HG03045 (cell line): ENCODE results near the gene NFKBIB.
"Not testable (repeated sequence)": the region's sequence is repeated elsewhere in the genome, so short reads cannot be mapped to it uniquely, and the experiment has no call there.

ENCODE experiments used
- ATAC-seq: cut with Tn5 transposase; IDR thresholded peaks from one replicate; pipeline ENCODE4 v1.9.1; 2021; ENCODE audit warnings: mild to moderate bottlenecking, moderate library complexity; ENCODE audit not compliant: unreplicated experiment

NFKBIB gene, protein sequence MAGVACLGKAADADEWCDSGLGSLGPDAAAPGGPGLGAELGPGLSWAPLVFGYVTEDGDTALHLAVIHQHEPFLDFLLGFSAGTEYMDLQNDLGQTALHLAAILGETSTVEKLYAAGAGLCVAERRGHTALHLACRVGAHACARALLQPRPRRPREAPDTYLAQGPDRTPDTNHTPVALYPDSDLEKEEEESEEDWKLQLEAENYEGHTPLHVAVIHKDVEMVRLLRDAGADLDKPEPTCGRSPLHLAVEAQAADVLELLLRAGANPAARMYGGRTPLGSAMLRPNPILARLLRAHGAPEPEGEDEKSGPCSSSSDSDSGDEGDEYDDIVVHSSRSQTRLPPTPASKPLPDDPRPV

DNA sequence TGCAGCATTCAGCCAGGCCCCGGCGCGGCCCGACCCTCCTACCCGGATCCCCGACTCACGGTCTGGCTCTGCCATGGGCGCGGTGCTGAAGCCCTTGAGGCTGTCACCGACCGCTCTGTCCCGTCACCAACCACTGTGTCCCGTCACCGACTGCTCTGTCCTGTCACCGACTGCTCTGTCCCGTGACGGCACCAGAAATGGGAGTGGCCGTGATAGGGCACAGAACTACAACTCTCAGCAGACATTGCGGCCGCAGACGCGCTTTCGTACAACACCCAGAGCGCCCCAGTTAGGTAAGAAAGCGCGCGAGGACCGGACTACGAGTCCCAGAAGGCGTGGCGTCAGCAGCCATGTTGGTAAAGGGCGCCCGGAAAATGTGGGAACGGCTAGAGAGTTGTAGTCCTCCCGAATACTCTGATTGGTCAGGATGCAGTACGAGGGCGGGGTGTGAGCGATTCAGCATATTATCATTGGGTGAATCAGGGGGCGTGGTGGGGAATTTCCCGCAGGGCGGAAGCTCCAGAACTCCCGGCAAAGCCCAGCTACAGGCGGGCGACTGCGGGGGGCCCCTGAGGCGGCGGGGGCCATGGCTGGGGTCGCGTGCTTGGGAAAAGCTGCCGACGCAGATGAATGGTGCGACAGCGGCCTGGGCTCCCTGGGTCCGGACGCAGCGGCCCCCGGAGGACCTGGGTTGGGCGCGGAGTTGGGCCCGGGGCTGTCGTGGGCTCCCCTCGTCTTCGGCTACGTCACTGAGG is at the start of gene NFKBIB, which contains the start of gene SIRT2:
TSS of gene NFKBIB (plus strand) at position 523 of the 755 bp plus-strand sequence. CDS start at position 587, 64 bp downstream.
TSS of gene SIRT2 (minus strand) at position 172 of the 755 bp plus-strand sequence. CDS start at position 75, 97 bp downstream.
- peak; percentile 90 for ATAC-seq

DNA sequence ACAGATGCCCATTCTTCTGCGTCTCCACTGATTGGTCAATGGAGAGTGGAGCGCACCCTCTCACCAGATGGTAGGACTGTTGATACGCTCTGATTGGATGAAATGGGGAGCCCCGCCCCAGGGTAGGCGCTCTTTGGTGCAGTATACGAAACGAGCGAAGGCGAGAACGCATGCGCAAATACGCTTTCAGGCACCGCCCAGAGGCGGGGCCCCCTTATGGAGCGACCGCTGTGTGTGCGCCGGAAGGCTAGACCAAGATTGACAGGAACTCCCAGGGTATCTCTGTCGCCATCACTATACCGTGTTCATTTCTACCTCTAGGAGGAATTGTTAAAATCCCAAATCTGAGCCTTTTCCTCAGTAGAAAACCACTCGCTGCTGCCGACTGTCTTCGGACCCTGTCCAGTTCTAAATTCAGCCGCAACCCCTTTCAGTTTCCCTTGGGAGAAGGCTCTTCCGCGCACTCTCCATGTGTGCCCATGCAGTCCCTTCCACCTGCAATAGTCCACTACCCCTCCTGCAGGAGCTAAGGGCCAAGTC is 49.3 kb upstream of the NFKBIB start:
- peak; percentile 60 for ATAC-seq

DNA sequence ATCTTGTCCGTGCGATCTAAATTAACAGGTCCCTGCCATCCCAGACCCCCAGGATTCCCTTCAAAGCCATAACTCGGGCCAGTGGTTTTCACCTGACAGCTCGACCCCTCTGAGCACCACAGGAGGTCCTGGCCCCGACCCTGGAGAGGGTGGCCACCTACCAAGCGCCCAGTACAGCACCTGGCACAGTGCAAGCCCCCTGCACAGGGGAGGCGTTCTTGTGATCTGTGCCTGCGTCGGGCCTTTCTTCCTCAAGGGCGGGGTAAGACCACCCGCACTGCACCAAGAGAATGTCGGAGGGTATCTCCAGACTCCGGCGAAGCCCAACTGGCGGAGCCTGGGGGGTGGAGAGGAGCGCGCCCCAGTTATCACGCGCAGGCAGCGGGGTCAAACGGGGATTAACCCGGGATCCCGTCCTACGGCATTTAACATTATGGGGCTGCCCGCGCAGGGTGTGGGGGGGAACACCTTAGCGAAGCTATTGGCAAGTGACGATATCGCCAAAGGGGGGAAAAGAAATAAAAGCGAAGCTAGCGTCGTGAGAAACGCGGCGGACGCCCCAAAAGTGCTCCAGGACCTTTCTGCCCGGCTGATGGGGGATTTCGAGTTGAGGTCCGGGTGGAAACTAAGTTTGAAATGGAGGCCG is 48.7 kb upstream of the NFKBIB start:
- ATAC-seq = no peak

DNA sequence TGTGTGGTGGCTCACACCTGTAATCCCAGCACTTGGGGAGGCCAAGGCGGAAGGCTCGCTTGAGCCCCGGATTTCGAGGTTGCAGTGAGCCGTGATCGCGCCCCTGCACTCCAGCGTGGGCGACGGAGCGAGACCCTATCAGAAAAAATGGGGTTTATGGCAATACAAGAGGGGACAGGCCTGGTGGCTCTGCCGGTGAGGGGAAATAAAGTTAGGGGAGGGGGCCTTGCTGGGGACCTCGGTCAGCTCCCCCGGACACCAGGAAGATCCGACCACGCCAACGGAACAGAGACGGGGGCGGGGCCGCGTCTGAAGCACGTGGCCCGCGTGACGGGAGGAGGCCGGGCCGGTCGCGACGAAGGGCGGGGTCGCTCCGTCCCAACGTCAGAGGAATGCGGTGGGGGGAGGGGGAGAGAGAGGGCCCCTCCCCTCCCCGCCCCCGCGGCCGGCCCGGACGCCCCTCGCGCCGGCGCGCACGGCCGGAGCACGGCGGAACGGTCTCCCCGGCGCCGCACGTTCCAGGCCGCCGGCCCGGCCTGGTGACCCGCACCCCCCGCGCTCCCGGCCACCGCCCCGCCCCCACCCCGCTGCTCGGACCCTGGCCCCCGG is 48.0 kb upstream of the NFKBIB start:
- ATAC-seq = no peak

DNA sequence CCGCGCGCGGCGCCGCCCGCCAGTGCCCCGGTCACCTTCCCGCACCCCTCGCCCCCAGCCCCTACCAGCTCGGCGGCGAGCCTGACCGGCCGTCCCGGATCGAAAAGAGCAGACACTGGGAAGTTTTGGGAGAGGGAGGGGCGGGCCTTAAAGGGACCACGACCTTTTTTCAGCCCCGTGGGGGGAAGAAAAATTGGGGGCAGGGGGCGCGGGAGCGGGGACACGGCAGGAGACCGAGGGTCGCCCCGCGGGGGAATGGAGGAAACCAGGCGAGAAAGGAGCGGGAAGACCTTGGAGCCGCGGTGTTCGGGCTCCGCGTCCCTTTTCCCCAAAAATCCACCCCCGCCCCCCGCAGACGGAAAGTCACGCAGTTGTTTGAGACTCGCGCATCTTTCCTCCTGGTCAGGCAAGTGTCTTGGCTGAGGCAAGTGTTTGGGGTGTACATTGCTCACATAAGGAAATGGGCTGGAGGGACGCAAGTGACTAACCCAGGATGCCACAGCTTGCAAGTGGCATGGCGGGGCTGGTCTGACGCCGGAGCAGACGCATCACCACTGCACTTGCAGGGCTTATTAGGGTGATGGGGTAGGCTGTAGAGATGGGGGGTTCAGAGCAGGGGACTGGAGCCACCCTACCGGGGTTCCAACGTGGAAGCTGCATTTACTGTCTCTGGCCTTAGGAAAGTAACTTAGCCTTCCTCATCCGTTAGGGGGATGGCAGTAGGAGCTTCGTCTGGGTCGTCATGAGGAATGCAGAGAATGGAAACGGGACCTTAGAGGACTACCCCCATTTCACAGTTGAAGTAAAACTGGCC is 47.3 kb upstream of the NFKBIB start:
- no peak for ATAC-seq

DNA sequence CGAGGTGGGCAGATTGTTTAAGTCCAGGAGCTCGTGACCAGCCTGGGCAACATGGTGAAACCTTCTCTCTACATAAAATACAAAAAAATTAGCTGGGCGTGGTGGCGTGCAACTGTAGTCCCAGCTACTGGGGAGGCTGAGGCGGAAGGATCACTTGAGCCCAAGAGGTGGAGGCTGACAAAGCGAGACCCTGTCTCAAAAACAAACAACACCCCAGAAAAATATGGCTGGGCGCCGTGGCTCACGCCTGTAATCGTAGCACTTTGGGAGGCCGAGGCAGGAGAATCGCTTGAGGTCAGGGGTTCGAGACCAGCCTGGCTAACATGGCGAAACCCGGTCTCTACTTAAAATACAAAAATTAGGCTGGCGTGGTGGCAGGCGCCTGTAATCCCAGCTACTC is 46.6 kb upstream of the NFKBIB start:
- ATAC-seq = no peak

DNA sequence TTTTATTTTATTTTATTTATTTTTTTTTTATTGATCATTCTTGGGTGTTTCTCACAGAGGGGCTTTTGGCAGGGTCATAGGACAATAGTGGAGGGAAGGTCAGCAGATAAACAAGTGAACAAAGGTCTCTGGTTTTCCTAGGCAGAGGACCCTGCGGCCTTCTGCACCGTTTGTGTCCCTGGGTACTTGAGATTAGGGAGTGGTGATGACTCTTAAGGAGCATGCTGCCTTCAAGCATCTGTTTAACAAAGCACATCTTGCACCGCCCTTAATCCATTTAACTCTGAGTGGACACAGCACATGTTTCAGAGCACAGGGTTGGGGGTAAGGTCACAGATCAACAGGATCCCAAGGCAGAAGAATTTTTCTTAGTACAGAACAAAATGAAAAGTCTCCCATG is 44.8 kb upstream of the NFKBIB start:
- not testable (repeated sequence) for ATAC-seq

DNA sequence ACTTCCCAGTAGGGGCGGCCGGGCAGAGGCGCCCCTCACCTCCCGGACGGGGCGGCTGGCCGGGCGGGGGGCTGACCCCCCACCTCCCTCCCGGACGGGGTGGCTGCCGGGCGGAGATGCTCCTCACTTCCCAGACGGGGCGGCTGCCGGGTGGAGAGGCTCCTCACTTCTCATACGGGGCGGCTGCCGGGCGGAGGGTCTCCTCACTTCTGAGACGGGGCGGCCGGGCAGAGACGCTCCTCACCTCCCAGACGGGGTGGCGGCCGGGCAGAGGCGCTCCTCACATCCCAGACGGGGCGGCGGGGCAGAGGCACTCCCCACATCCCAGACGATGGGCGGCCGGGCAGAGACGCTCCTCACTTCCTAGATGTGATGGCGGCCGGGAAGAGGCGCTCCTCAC is 44.0 kb upstream of the NFKBIB start:
- ATAC-seq = not testable (repeated sequence)

DNA sequence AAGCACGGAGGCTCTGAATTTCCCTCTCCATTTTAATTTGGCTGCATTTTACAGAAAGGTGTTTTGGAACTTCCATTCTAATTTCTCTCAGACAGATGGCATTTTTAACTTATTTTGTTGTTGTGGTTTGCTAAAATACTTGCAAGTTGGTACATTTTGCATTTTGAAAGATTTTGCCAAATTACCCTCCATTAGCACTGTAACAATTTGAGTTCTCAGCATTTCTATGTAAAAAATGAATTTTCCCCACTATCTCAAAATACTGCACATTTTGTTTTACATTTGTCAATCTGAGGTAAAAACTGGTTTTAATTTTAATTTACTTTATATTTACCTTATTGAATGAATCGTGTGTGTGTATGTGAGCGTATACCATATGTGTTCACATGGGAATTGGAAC is 43.0 kb upstream of the NFKBIB start:
- no peak for ATAC-seq

DNA sequence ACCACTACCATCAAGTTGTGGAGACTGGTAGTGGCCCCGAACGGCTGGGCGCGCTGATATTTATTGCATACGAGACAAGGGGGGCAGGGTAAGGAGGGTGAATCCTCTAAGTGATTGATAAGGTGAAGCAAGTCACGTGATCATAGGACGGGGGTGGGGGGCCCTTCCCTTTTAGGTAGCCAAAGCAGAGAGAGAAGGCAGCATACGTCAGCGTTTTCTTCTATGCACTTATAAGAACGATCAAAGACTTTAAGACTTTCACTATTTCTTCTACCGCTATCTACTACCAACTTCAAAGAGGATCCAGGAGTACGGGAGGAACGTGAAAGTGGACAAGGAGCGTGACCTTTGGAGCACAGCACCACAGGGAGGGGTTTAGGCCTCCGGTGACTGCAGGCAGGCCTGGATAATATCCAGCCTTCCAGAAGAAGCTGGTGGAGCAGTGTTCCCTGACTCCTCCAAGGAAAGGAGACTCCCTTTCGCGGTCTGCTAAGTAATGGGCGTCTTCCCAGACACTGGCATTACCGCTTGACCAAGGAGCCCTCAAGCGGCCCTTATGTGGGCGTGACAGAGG is 40.1 kb upstream of the NFKBIB start:
- not testable (repeated sequence) for ATAC-seq

DNA sequence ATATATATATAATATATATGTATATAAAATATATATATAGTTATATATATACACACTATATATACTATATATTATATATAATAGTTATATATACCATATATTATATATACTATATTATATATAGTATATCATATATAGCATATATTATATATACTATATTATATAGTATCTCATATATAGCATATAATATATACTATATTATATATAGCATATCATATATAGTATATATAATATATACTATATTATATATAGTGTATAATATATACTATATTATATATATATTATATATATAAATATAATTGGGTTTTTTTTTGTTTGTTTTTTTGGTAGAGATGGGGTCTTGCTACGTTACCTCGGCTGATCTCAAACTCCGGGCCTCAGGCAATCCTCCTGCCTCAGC is 38.4 kb upstream of the NFKBIB start:
- no peak for ATAC-seq

DNA sequence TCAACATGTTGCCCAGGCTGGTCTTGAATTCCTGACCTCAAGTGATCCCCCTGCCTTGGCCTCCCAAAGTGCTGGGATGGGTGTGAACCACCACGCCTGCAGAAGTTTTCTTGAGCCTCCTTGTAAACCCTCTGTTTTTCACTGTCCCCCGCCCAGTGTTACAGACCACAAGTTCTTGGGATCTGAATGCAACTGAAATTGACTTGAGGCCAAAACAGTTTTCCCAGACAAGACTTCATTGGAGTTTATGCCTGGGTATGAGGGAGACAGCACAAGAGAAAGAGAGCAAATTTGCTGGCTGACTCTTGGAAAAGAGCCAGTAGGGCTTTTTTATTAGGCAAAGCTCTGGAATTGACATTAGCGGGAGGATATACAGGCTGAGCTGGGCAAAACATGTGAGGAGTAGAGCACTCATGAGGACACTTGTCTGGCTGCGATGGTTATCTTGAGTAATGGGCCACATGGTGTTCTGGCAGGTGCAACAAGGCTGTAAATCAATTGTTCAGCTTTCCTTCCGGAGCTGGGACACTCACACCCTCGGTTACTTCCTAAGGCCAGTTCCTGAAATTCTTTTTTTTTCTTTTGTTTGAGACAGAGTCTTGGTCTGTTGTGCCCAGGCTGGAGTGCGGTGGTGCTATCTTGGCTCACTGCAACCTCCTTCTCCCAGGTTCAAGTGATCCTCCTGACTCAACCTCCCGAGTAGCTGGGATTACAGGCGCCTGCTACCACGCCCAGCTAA is 37.3 kb upstream of the NFKBIB start:
- no peak for ATAC-seq

DNA sequence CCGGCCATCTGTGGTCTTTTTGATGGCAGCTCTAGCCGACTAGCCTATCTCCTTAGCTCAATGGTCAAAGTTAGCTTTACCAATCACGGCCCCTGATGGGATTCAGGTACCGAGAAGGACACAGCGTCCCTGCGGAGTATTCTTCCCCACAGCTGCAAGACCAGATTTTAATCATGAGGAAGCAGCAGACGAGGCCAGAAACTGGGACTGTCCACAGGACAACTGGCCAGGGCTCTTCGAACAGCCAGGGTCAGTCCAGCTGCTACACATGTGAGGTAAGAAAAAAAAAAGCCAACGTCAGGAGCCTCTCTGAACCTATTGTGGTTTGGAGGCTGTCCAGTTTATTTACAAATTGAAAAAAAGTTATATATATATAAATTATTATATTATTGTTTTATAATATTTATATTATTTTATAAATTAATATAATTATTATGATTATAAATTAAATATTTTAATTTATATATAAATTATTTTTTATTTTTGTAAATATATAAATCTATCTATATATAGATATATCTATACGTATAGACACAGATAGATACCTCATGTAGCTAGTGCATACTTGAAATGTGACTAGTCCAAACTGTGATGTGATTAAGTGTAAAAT is 32.5 kb upstream of the NFKBIB start:
- ATAC-seq = no peak

DNA sequence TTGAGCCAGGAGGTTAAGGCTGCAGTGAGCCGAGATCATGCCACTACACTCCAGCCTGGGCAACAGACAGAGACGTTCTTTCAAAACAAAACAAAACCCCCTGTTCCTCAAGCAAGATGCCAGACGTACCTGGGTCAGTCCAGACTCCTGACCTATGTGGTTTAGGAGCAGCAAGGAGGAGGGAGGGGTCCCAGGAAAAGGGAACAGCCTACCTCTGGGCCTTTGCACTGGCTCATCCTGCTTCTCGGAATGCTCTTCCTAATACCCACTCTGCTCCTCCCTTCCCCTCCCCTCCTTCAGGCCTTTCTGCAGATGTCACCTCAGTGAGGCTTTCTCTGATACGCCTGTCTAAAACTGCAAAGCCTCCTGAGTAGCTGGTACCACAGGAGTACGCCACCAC is 31.2 kb upstream of the NFKBIB start:
- ATAC-seq = no peak

DNA sequence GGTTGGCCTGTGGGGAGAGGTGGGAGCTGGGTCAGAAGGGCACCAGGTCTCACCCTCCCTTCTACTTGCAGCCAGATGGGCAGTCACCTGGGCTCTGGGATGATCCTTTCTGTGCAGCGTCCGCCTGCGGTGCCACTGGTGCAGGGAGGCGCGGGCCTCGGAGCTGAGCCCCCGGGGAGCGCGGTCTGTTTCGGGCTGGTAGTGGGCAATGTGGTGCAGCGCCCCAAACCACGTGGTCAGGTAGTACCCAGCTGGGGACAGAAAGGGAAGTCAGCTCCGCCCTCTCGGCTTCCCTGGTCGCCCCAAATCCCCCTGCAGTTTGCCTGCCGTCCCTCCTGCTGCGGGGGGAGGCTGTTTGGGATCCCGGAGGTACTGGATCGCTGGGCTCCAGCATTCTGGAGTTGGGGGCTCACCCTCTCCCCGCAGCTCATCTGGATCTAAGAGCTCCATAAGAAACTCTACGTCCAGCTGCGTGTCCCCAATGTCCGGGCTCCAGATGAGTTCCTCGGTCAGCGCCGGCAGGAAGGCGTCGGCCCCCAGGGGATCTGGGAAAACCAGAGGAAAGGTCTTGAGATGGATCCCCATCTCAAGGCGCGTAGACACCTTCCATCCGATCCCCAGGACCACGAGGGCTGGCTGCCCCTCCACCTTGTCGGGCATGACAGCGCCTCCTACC is 30.5 kb upstream of the NFKBIB start:
- no peak for ATAC-seq

DNA sequence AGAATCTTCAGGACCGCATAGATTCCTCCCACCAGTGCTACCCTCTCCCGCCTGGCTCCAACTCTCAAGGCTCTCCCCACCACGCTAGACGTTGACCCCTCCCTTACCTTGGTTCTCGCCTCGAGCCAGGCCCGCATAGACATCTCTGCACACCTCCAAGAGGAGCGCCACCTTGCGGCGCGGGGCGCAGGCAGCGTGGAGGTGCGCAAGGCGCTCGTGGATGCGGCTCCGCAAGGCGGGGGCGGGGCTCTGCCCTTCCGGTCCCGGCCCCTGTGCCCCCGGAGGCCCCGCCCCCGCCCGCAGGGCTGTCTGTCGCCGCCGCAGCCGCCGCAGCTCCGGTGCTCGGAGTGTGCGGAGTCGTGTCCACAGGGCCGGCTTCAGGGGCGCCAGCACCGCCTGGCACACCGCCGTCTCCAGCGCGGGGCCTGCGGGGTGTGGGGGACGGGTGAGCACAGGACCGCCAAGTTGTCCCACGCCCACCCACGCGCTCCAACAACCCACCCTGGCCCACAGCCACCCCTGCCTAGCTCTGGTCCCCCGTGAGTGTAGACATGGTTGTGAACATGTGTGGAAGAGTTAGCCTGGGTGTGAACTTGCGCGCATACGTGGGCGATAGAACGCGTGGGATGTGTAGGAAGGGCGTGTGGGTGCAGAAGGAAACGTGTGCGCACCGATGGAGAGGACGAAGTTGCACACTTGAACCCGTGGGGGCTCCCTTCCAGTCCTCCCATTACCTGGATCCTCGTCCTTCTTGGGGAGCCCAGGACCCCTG is 29.7 kb upstream of the NFKBIB start:
- ATAC-seq = peak; percentile 57

DNA sequence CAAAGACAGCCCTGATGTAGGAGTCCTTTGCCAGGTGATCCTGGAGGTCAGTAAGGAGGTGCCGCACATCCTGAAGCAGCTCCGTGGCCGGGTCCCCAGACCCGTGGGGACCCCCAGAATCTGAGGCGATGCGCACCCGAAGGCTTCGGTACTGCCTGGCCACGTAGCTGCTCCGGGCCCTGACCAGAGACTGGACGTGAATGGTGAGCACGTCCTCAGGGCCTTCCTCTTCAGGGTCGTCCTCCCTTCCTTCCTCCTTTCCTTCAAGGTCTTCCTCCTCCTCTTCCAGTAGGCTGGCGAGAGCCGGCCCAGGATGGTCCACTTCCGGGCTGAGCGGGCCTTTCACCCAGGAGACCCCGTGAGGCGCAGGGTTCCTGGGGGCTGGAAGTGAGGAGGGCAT is 29.2 kb upstream of the NFKBIB start:
- ATAC-seq = no peak
